H1 (cell line): ENCODE measurements around the gene UBD. TPM values are rescaled to one million over a fixed set of nuclear protein-coding genes. Genes with fewer than 3 reads are reported as not detected.

Source experiments
- CTCF ChIA-PET: fragments of 300-600 bp; sonication (Branson Sonifier 250); formaldehyde crosslinking; loops from one replicate; lab custom pipeline; 2021; ENCODE audit not compliant: partially characterized antibody; lab: Charles Lee
- POLR2A ChIA-PET: fragments of 300-600 bp; sonication (Branson Sonifier 250); formaldehyde crosslinking; loops from one replicate; lab custom pipeline; 2021; ENCODE audit warnings: inconsistent platforms; ENCODE audit not compliant: partially characterized antibody; lab: Charles Lee
- DNase-seq, 2 experiments: peaks; one replicate each; pipeline versions ENCODE4 v3.0.0 to v3.0.0-alpha.2; 2010 to 2022; ENCODE audit warnings: low spot score in 2 of 2, low read depth in 1 of 2, mixed read lengths in 1 of 2
- FAIRE-seq: peaks from 2 replicates; lab custom pipeline; 2011; peaks lifted over from hg19 to GRCh38; lab: Jason Lieb, UNC
- H2AFZ ChIP-seq: 2 replicates; pipeline ENCODE4 v1.8.1; 2012; ENCODE audit warnings: low read length, inconsistent platforms
- H2AK5ac ChIP-seq: 2 replicates; pipeline ENCODE4 v1.6.1; 2013; ENCODE audit warnings: low read depth, low read length
- H2BK120ac ChIP-seq: replicated peaks from 2 replicates; pipeline ENCODE3; 2013; ENCODE audit warnings: low read depth, low read length, inconsistent platforms
- H2BK12ac ChIP-seq: 2 replicates; pipeline ENCODE4 v1.6.1; 2013; ENCODE audit warnings: low read depth, low read length
- H2BK15ac ChIP-seq: 2 replicates; pipeline ENCODE4 v1.6.1; 2013; ENCODE audit warnings: low read length
- H2BK20ac ChIP-seq: 2 replicates; pipeline ENCODE4 v1.6.1; 2013; ENCODE audit warnings: low read length
- H2BK5ac ChIP-seq: 2 replicates; pipeline ENCODE4 v1.6.1; 2013; ENCODE audit warnings: low read depth, low read length
- H3K14ac ChIP-seq: 2 replicates; pipeline ENCODE4 v1.6.1; 2013; ENCODE audit warnings: inconsistent platforms; ENCODE audit not compliant: insufficient read length
- H3K18ac ChIP-seq: 2 replicates; pipeline ENCODE4 v1.6.1; 2013; ENCODE audit warnings: low read length; ENCODE audit errors: extremely low read depth
- H3K23ac ChIP-seq: 2 replicates; pipeline ENCODE4 v1.6.1; 2013; ENCODE audit warnings: inconsistent platforms; ENCODE audit not compliant: insufficient read length
- H3K23me2 ChIP-seq: 2 replicates; pipeline ENCODE4 v1.6.1; 2013; ENCODE audit warnings: low read depth, low read length
- H3K27ac ChIP-seq: 2 replicates; pipeline ENCODE4 v1.6.1; 2011; ENCODE audit warnings: low read depth, low read length, inconsistent platforms
- H3K27me3 ChIP-seq, 4 experiments: replicated peaks in 1 of 4; 1 replicate in 1 of 4; 2 replicates in 3 of 4; pipeline versions ENCODE4 v1.6.1 to v1.8.1; 2011 to 2013; ENCODE audit warnings: low read length in 3 of 4, mild to moderate bottlenecking in 3 of 4, inconsistent platforms in 2 of 4, mixed read lengths in 2 of 4, moderate library complexity in 1 of 4; ENCODE audit not compliant: control insufficient read depth in 3 of 4, insufficient read depth in 3 of 4; ENCODE audit errors: extremely low read depth in 1 of 4
- H3K36me3 ChIP-seq, 4 experiments: 2 replicates each; pipeline versions ENCODE4 v1.6.1 to v1.8.1; 2011 to 2013; ENCODE audit warnings: mild to moderate bottlenecking in 4 of 4, low read length in 3 of 4, moderate library complexity in 2 of 4, control low read depth in 1 of 4, inconsistent platforms in 1 of 4; ENCODE audit not compliant: insufficient read depth in 4 of 4, control insufficient read depth in 2 of 4
- H3K4ac ChIP-seq: replicated peaks from 2 replicates; pipeline ENCODE3; 2013; ENCODE audit warnings: low read length, low read depth, mixed read lengths, inconsistent platforms; ENCODE audit not compliant: insufficient read length
- H3K4me1 ChIP-seq, 4 experiments: replicated peaks in 1 of 4; 1 replicate in 1 of 4; 2 replicates in 3 of 4; pipeline versions ENCODE4 v1.6.1 to v1.8.1; 2011 to 2013; ENCODE audit warnings: low read length in 3 of 4, inconsistent platforms in 2 of 4, mixed read lengths in 1 of 4; ENCODE audit not compliant: insufficient read depth in 4 of 4, control insufficient read depth in 3 of 4
- H3K4me2 ChIP-seq, 2 experiments: 2 replicates each; pipeline versions ENCODE4 v1.6.1 to v1.8.1; 2011 to 2013; ENCODE audit warnings: low read depth in 2 of 2, low read length in 2 of 2, control low read depth in 1 of 2, inconsistent platforms in 1 of 2, mild to moderate bottlenecking in 1 of 2; ENCODE audit not compliant: insufficient read depth in 1 of 2
- H3K4me3 ChIP-seq, 4 experiments: fragments of 200-600, 300-600 bp in 1 of 4; sonication (generic), shearing (Covaris generic), sonication (Bioruptor Twin) in 1 of 4; 2 replicates each; pipeline versions ENCODE4 v1.5.1 to v1.8.1; 2011 to 2016; ENCODE audit warnings: low read length in 4 of 4, low read depth in 3 of 4, control low read depth in 2 of 4, inconsistent platforms in 2 of 4, mild to moderate bottlenecking in 2 of 4, mixed read lengths in 1 of 4, moderate library complexity in 1 of 4; ENCODE audit not compliant: insufficient read depth in 2 of 4; ENCODE audit errors: extremely low read depth in 1 of 4
- H3K56ac ChIP-seq: replicated peaks from 2 replicates; pipeline ENCODE3; 2013; ENCODE audit warnings: low read depth, mild to moderate bottlenecking, mixed read lengths, low read length, inconsistent platforms; ENCODE audit not compliant: insufficient read length
- H3K79me1 ChIP-seq: 2 replicates; pipeline ENCODE4 v1.6.1; 2013; ENCODE audit warnings: low read depth, low read length, control low read depth
- H3K79me2 ChIP-seq, 2 experiments: 2 replicates each; pipeline versions ENCODE4 v1.6.1 to v1.8.1; 2012 to 2013; ENCODE audit warnings: low read length in 2 of 2, mild to moderate bottlenecking in 2 of 2, inconsistent platforms in 1 of 2; ENCODE audit not compliant: insufficient read depth in 2 of 2, control insufficient read depth in 1 of 2
- H3K9ac ChIP-seq, 4 experiments: replicated peaks in 1 of 4; 1 replicate in 1 of 4; 2 replicates in 3 of 4; pipeline versions ENCODE4 v1.6.1 to v1.8.1; 2011 to 2013; ENCODE audit warnings: low read depth in 3 of 4, low read length in 3 of 4, control low read depth in 2 of 4, mild to moderate bottlenecking in 2 of 4, moderate library complexity in 2 of 4, inconsistent platforms in 1 of 4; ENCODE audit errors: extremely low read depth in 1 of 4
- H3K9me3 ChIP-seq, 2 experiments: 2 replicates each; pipeline versions ENCODE4 v1.6.1 to v1.8.1; 2012 to 2013; ENCODE audit warnings: mild to moderate bottlenecking in 2 of 2, moderate library complexity in 2 of 2, control low read depth in 1 of 2, inconsistent platforms in 1 of 2, low read depth in 1 of 2, low read length in 1 of 2, mixed read lengths in 1 of 2; ENCODE audit not compliant: insufficient read depth in 2 of 2
- H4K20me1 ChIP-seq, 2 experiments: replicated peaks in 1 of 2; 2 replicates each; pipeline versions ENCODE3 to v1.8.1; 2011 to 2013; ENCODE audit warnings: inconsistent platforms in 2 of 2, low read length in 2 of 2, mild to moderate bottlenecking in 1 of 2; ENCODE audit not compliant: insufficient read depth in 2 of 2, control insufficient read depth in 1 of 2
- H4K5ac ChIP-seq: 2 replicates; pipeline ENCODE4 v1.6.1; 2013; ENCODE audit warnings: low read length, low read depth, mixed read lengths, inconsistent platforms; ENCODE audit not compliant: insufficient read length
- H4K8ac ChIP-seq: 2 replicates; pipeline ENCODE4 v1.8.0; 2013; ENCODE audit warnings: mild to moderate bottlenecking, moderate library complexity, low read length, inconsistent platforms; ENCODE audit not compliant: insufficient read depth; ENCODE audit errors: extremely low read depth
- H4K91ac ChIP-seq: replicated peaks from 2 replicates; pipeline ENCODE3; 2013; ENCODE audit warnings: low read length, mixed read lengths, inconsistent platforms; ENCODE audit not compliant: insufficient read length
- BRCA1 ChIP-seq: IDR thresholded peaks from 2 replicates; pipeline ENCODE4 v1.6.1; 2012; ENCODE audit warnings: low read depth, low read length, improper control_type of control experiment
- CBX8 ChIP-seq: fragments of 300-800, 300-1000 bp; sonication (generic); IDR thresholded peaks from 2 replicates; pipeline ENCODE4 v1.7.1; 2016; ENCODE audit warnings: low read depth, low read length, borderline replicate concordance
- HDAC2 ChIP-seq, 2 experiments: fragments of 300-600 bp in 1 of 2; sonication (generic) in 1 of 2; IDR thresholded peaks; 2 replicates each; pipeline ENCODE4 v1.6.1; 2011 to 2012; ENCODE audit warnings: low read depth in 2 of 2, low read length in 2 of 2, mild to moderate bottlenecking in 2 of 2, moderate library complexity in 2 of 2, borderline replicate concordance in 1 of 2, inconsistent platforms in 1 of 2
- HDAC6 ChIP-seq: IDR thresholded peaks from one replicate; pipeline ENCODE4 v1.7.1; 2012; ENCODE audit warnings: low read depth, mild to moderate bottlenecking, inconsistent platforms, low read length, moderate library complexity
- MAFK ChIP-seq: IDR thresholded peaks from 2 replicates; pipeline ENCODE4 v1.6.1; 2012; ENCODE audit warnings: low read depth, mild to moderate bottlenecking, improper control_type of control experiment, low read length
- RBBP5 ChIP-seq: IDR thresholded peaks from 2 replicates; pipeline ENCODE4 v1.7.1; 2012; ENCODE audit warnings: low read depth, mild to moderate bottlenecking, inconsistent platforms, low read length, moderate library complexity, borderline replicate concordance
- SP1 ChIP-seq: IDR thresholded peaks from 2 replicates; pipeline ENCODE4 v1.6.1; 2011; ENCODE audit warnings: low read depth, low read length
- SUZ12 ChIP-seq: fragments of 200-600 bp; sonication (generic); IDR thresholded peaks from 2 replicates; pipeline ENCODE4 v1.6.1; 2012; ENCODE audit warnings: mild to moderate bottlenecking, inconsistent platforms, low read length, moderate library complexity, mixed read lengths
- TEAD4 ChIP-seq: IDR thresholded peaks from 2 replicates; pipeline ENCODE4 v1.6.1; 2012; ENCODE audit warnings: low read depth, low read length, inconsistent platforms, mixed read lengths
- WGBS, 2 experiments: shearing (Covaris generic) in 1 of 2; methylation state at CpG; one replicate each; pipeline versions ENCODE4 v1.1.6 to v1.1.7; 2013 to 2015; ENCODE audit warnings: low lambda C conversion rate in 2 of 2, mixed read lengths in 2 of 2, inconsistent platforms in 1 of 2, low coverage in 1 of 2, missing lambda C conversion rate in 1 of 2; ENCODE audit not compliant: insufficient replicate concordance in 2 of 2, insufficient coverage in 1 of 2, insufficient read length in 1 of 2; ENCODE audit errors: extremely low coverage in 1 of 2, missing lambda C conversion rate in 1 of 2; 5-methylcytosine and 5-hydroxymethylcytosine counted together
- polyA plus RNA-seq, 7 experiments: library from polyadenylated mRNA; depleted of rRNA in 3 of 7; stranded (reverse) in 5 of 7; unstranded in 2 of 7; fragments of >200 nt in 5 of 7; fragments of 200-250 nt in 2 of 7; gene quantifications; 1 replicate in 5 of 7; 2 replicates in 1 of 7; 4 replicates in 1 of 7; pipeline versions ENCODE4 v1.2.1 to v1.2.3, GENCODE V29; 2011 to 2013; ENCODE audit warnings: missing spikeins in 2 of 7, mixed read lengths in 2 of 7
- total RNA-seq: library from RNA; stranded (reverse); fragmentation: NEBNext Ultra II Directional; extraction: Animal tissue kit (Norgen Biotek cat#: 25700); gene quantifications from 2 replicates; pipeline ENCODE4 v1.2.1, GENCODE V29; 2021

Gene UBD
- total and polyA plus RNA-seq, 2 of the 8 experiments (the other 6 are each of a cell fraction or from before 2014, with no cell fraction given), result 0.23 TPM; not detected in 1

DNA sequence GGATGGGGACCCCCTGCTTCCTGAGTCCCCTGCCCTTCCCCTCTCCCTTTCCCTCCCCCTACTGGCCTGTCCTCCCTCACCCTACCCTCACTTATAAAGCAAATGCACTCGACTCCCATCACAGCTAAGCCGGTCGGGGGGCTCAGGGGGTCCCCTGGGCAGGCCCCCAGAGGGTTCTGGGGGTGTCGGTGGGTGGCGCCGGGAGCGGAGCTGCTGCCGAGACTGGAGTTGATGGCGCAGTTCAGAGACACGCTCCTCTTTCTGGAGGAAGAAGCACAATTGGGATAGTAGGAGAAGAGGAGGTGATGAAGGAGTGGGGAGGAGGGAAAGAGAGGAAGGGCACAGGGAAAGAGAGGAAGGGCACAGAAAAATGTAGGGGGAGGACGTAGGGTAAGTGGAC is 43.9 kb upstream of the UBD start:
- Histone ChIP-seq H3K36me3 (peaks cover 38 to 93% (median 73%) of the 10 kb centered on the region in 4 experiments), H3K56ac (no peak overlapping the region)
- no peak for DNase-seq

More for the DNA sequence above, 43.9 kb upstream of the UBD start:
- Histone ChIP-seq H4K5ac (no peak overlapping the region), H2BK120ac (no peak overlapping the region), H2AK5ac (no peak overlapping the region), H3K27me3 (no peaks in the 10 kb centered on the region), H3K23me2 (no peaks in the 10 kb centered on the region), H2BK12ac (no peak overlapping the region), H3K23ac (no peak overlapping the region), H4K91ac (no peak overlapping the region), H3K4ac (no peak overlapping the region), H3K79me1 (0 out of 2 replicates have a peak, but pooled peaks cover 2% of the 10 kb centered on the region), H3K79me2 (no peaks in the 10 kb centered on the region), H4K20me1 (peaks cover 6 to 18% of the 10 kb centered on the region in 2 experiments), H2BK15ac (no peak overlapping the region), H2BK20ac (no peak overlapping the region), H3K14ac (no peak overlapping the region), H2AFZ (no peak overlapping the region), H3K9ac (no peak overlapping the region), H3K27ac (no peak overlapping the region), H3K4me2 (no peak overlapping the region), H4K8ac (no peak overlapping the region), H3K4me1 (peaks cover 0 to 10% (median 0%) of the 10 kb centered on the region in 4 experiments; a peak in 3 of 7 replicates), H3K9me3 (no peaks in the 10 kb centered on the region), H3K4me3 (no peak overlapping the region), H2BK5ac (no peak overlapping the region), H3K18ac (no peak overlapping the region)
- CTCF ChIA-PET, result interaction anchor here (0.6 to 2.5 kb wide), 21 partner anchors 8 to 606 kb away, joined by 3 to 24 read pairs (median 3); partner anchors contain the start of genes OR10C1 and OR12D3
- no peak for FAIRE-seq
- 75% methylated on average over 5 of the region's 11 CpGs; no CpG with 5 or more reads in 1 of the 2 experiments for WGBS, 2 experiments
- POLR2A ChIA-PET, result interaction anchor here (0.8 to 5.4 kb wide), 10 partner anchors 8 to 24 kb away, joined by 3 to 58 read pairs (median 7); no protein-coding TSS in a partner anchor
- TF ChIP-seq SUZ12 (no peak), RBBP5 (no peak), CBX8 (no peak), HDAC2 (IDR thresholded peaks at IDR 0.05; ENCODE audit: borderline replicate concordance in 1 of 2, low read depth in 2 of 2, low read length in 2 of 2) (no peak), HDAC6 (no peak), BRCA1 (no peak), TEAD4 (no peak), MAFK (no peak), SP1 (no peak)
